ENCODE data around the gene GLO1.

GLO1 gene

DNA sequence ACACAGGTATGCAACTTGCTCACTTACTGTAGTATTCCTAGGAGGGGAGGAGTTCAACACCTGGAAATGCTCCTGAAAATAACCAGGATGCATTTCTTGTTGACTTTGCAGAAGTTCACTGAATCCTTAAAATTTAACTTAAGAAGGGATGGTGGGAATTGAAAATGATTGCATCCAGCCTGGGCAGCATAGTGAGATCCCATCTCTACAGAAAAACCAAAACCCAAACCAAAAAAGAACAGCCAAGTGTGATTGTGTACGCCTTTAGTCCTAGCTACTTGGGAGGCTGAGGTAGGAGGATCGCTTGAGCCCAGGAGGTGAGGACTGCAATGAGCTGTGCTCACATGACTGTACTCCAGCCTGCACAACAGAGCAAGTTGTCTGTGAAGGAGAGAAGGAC lies 13.9 kb upstream of the GLO1 start:
- TF ChIP-seq, protein P1, sequence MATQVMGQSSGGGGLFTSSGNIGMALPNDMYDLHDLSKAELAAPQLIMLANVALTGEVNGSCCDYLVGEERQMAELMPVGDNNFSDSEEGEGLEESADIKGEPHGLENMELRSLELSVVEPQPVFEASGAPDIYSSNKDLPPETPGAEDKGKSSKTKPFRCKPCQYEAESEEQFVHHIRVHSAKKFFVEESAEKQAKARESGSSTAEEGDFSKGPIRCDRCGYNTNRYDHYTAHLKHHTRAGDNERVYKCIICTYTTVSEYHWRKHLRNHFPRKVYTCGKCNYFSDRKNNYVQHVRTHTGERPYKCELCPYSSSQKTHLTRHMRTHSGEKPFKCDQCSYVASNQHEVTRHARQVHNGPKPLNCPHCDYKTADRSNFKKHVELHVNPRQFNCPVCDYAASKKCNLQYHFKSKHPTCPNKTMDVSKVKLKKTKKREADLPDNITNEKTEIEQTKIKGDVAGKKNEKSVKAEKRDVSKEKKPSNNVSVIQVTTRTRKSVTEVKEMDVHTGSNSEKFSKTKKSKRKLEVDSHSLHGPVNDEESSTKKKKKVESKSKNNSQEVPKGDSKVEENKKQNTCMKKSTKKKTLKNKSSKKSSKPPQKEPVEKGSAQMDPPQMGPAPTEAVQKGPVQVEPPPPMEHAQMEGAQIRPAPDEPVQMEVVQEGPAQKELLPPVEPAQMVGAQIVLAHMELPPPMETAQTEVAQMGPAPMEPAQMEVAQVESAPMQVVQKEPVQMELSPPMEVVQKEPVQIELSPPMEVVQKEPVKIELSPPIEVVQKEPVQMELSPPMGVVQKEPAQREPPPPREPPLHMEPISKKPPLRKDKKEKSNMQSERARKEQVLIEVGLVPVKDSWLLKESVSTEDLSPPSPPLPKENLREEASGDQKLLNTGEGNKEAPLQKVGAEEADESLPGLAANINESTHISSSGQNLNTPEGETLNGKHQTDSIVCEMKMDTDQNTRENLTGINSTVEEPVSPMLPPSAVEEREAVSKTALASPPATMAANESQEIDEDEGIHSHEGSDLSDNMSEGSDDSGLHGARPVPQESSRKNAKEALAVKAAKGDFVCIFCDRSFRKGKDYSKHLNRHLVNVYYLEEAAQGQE (IDR thresholded peaks at IDR 0.05; ENCODE audit: insufficient read depth in 1 of 2, low read depth in 2 of 2, low read length in 2 of 2): no peak

- TF ChIP-seq POLR2AphosphoS5 (IDR thresholded peaks at IDR 0.05; ENCODE audit: low read depth, low read length) (no peak), TAF1 (IDR thresholded peaks at IDR 0.05; ENCODE audit: borderline replicate concordance, insufficient read depth, low read length) (no peak), SIN3A (IDR thresholded peaks at IDR 0.05; ENCODE audit: borderline replicate concordance, insufficient read depth, low read length) (no peak), FOXP2 (optimal IDR thresholded peaks at IDR 0.05; ENCODE audit: borderline replicate concordance, extremely low read depth, extremely low read length, insufficient read depth) (no peak)
- TF ChIP-seq, protein P1 (IDR thresholded peaks at IDR 0.05; ENCODE audit: insufficient read depth in 1 of 2, low read depth in 2 of 2, low read length in 2 of 2): no peak
These were observed 12.2 kb upstream of the GLO1 start, which contains the start of gene DNAH8 for GRCh38 chr6:38715016-38715689. DNAH8 (plus strand) TSS chr6:38715311; CDS start chr6:38722810, 7,499 bp downstream.

DNA sequence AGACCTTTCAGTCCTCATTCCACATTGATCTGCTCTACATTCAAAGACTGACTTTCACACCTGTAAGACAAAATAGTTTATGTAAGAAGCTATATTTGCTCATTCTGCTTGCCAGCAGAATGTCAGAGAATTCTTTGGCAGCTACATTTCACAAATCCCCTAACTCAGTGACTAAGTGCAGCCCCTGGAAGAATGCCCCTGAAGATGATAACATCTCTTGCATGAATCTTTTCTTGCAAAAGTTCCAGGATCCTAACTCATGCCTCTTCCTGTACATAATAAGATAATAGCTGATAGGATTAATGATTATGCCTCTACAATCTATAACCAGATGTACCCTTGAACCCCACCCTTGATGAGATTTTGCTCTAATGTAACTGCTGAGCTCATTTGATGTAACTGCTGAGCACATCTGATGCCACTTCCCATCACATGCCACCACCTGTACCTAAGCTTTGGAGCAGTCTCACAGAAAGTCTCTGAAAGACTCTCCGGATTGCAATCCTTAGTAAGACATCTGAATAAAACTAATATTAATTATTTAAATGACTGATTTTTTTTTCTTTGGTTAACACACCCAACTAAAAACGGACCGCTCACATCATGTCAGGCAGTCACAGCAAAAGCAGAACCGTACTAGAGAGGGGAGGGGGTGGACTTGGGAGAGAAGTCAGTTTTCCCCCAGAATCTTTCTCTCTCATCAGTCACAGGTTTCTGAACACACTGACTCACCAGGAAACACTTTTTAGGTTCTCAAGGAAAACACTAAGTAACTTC lies 11.5 kb upstream of the GLO1 start:
- TF ChIP-seq TAF1 (IDR thresholded peaks at IDR 0.05; ENCODE audit: borderline replicate concordance, insufficient read depth, low read length) (no peak), POLR2AphosphoS5 (IDR thresholded peaks at IDR 0.05; ENCODE audit: low read depth, low read length) (no peak), FOXP2 (optimal IDR thresholded peaks at IDR 0.05; ENCODE audit: borderline replicate concordance, extremely low read depth, extremely low read length, insufficient read depth) (no peak), SIN3A (IDR thresholded peaks at IDR 0.05; ENCODE audit: borderline replicate concordance, insufficient read depth, low read length) (no peak)
- TF ChIP-seq, protein P1 (IDR thresholded peaks at IDR 0.05; ENCODE audit: insufficient read depth in 1 of 2, low read depth in 2 of 2, low read length in 2 of 2): no peak

DNA sequence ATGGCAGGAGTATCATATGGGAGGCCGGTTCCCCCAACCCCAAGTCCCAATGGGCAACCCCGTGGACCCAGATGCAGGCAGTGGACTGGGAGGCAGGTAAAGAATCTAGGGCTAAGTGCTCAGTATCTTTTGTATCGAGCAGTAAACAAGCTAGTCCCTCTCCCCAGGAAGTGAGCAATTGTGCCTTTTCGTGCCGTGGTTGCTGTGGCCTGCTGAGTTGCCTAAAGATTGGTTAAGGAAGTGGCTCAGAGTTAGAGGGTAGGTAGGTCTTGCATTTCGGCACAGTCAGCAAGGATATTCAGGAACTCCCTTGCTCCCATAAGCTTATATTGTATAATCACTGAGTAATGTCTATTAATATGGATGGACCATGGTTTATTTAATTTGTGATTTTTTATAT lies 10.9 kb upstream of the GLO1 start:
- TF ChIP-seq, protein P1 (IDR thresholded peaks at IDR 0.05; ENCODE audit: insufficient read depth in 1 of 2, low read depth in 2 of 2, low read length in 2 of 2): no peak
- no peak for TF ChIP-seq FOXP2 (optimal IDR thresholded peaks at IDR 0.05; ENCODE audit: borderline replicate concordance, extremely low read depth, extremely low read length, insufficient read depth)
- no peak for TF ChIP-seq TAF1 (IDR thresholded peaks at IDR 0.05; ENCODE audit: borderline replicate concordance, insufficient read depth, low read length)
- TF ChIP-seq POLR2AphosphoS5 (IDR thresholded peaks at IDR 0.05; ENCODE audit: low read depth, low read length): no peak
- TF ChIP-seq SIN3A (IDR thresholded peaks at IDR 0.05; ENCODE audit: borderline replicate concordance, insufficient read depth, low read length): no peak
